Prostate gland (tissue), 2 donors: ENCODE data around the gene CCDC69.

Source experiments
- CTCF ChIP-seq, 4 experiments: fragments of 200-600 bp in 2 of 4; fragments of 450-650 bp in 2 of 4; sonication (generic) in 2 of 4; IDR thresholded peaks; 1 replicate in 3 of 4; 2 replicates in 1 of 4; pipeline ENCODE4 v1.5.1; 2016 to 2019; ENCODE audit warnings: antibody characterized with exemption in 4 of 4, mild to moderate bottlenecking in 2 of 4, moderate library complexity in 2 of 4
- POLR2AphosphoS5 ChIP-seq: sonication (generic); formaldehyde crosslinking; IDR thresholded peaks from one replicate; pipeline ENCODE4 v1.6.1; 2017; ENCODE audit warnings: antibody characterized with exemption

GRCh38 chr5:151270599-151270998 is 46.7 kb upstream of the CCDC69 start:
- TF ChIP-seq POLR2AphosphoS5 (no peak), CTCF (IDR thresholded peaks at IDR 0.05) (no peak)
